Trophoblast cell (in vitro differentiated cells and primary cell): Measurements from ENCODE around the gene CAPZB.

Source experiments
- DNase-seq, 2 donors: peaks; one replicate each; pipeline ENCODE4 v3.0.0-alpha.2; 2016
- H2AFZ ChIP-seq: 2 replicates; pipeline ENCODE4 v1.6.1; 2013; ENCODE audit warnings: low read length, moderate library complexity, mild to moderate bottlenecking; ENCODE audit not compliant: insufficient read depth, poor library complexity
- H2AK5ac ChIP-seq: 2 replicates; pipeline ENCODE4 v1.6.1; 2013; ENCODE audit warnings: mild to moderate bottlenecking, low read length
- H2BK120ac ChIP-seq: 2 replicates; pipeline ENCODE4 v1.6.1; 2013; ENCODE audit warnings: low read length, mild to moderate bottlenecking, moderate library complexity; ENCODE audit not compliant: insufficient read depth, poor library complexity
- H2BK12ac ChIP-seq: 2 replicates; pipeline ENCODE4 v1.6.1; 2013; ENCODE audit warnings: mild to moderate bottlenecking, low read length, moderate library complexity
- H2BK5ac ChIP-seq: 2 replicates; pipeline ENCODE4 v1.6.1; 2013; ENCODE audit warnings: low read length, low read depth, moderate library complexity, mild to moderate bottlenecking; ENCODE audit not compliant: poor library complexity
- H3K14ac ChIP-seq: 2 replicates; pipeline ENCODE4 v1.6.1; 2013; ENCODE audit warnings: mild to moderate bottlenecking, low read length
- H3K18ac ChIP-seq: 2 replicates; pipeline ENCODE4 v1.6.1; 2013; ENCODE audit warnings: mild to moderate bottlenecking, low read length
- H3K23ac ChIP-seq: 2 replicates; pipeline ENCODE4 v1.6.1; 2013; ENCODE audit warnings: low read length
- H3K27ac ChIP-seq: 2 replicates; pipeline ENCODE4 v1.5.1; 2013; ENCODE audit warnings: low read depth, mild to moderate bottlenecking, inconsistent platforms, low read length, moderate library complexity
- H3K27me3 ChIP-seq: 2 replicates; pipeline ENCODE4 v1.6.1; 2013; ENCODE audit warnings: inconsistent platforms, mild to moderate bottlenecking, low read length, moderate library complexity; ENCODE audit not compliant: insufficient read depth
- H3K36me3 ChIP-seq, 2 experiments: 1 replicate in 1 of 2; 2 replicates in 1 of 2; pipeline ENCODE4 v1.6.1; 2013; ENCODE audit warnings: low read length in 2 of 2, mild to moderate bottlenecking in 2 of 2, moderate library complexity in 1 of 2; ENCODE audit not compliant: insufficient read depth in 2 of 2, control insufficient read depth in 1 of 2
- H3K4ac ChIP-seq: 2 replicates; pipeline ENCODE4 v1.6.1; 2013; ENCODE audit warnings: low read depth, mild to moderate bottlenecking, low read length, moderate library complexity
- H3K4me1 ChIP-seq, 2 experiments: 1 replicate in 1 of 2; 2 replicates in 1 of 2; pipeline ENCODE4 v1.6.1; 2013; ENCODE audit warnings: low read length in 2 of 2, mild to moderate bottlenecking in 2 of 2, moderate library complexity in 1 of 2; ENCODE audit not compliant: insufficient read depth in 2 of 2, control insufficient read depth in 1 of 2
- H3K4me2 ChIP-seq: 2 replicates; pipeline ENCODE4 v1.6.1; 2013; ENCODE audit warnings: inconsistent platforms, mild to moderate bottlenecking, low read length, moderate library complexity
- H3K4me3 ChIP-seq: 2 replicates; pipeline ENCODE4 v1.5.1; 2013; ENCODE audit warnings: mild to moderate bottlenecking, low read depth, low read length, inconsistent platforms
- H3K79me1 ChIP-seq: one replicate; pipeline ENCODE4 v1.6.1; 2013; ENCODE audit warnings: low read length
- H3K79me2 ChIP-seq: 2 replicates; pipeline ENCODE4 v1.6.1; 2013; ENCODE audit warnings: low read length, mild to moderate bottlenecking; ENCODE audit not compliant: control insufficient read depth, insufficient read depth, poor library complexity
- H3K9ac ChIP-seq: 2 replicates; pipeline ENCODE4 v1.6.1; 2013; ENCODE audit warnings: mild to moderate bottlenecking, low read length
- H3K9me3 ChIP-seq: 2 replicates; pipeline ENCODE4 v1.6.1; 2013; ENCODE audit warnings: low read depth, mild to moderate bottlenecking, control low read depth, inconsistent platforms, low read length; ENCODE audit not compliant: insufficient read depth
- H4K12ac ChIP-seq: 2 replicates; pipeline ENCODE4 v1.6.1; 2013; ENCODE audit warnings: low read depth, mild to moderate bottlenecking, low read length, moderate library complexity
- H4K8ac ChIP-seq: 2 replicates; pipeline ENCODE4 v1.6.1; 2013; ENCODE audit warnings: low read depth, mild to moderate bottlenecking, low read length, moderate library complexity
- H4K91ac ChIP-seq: one replicate; pipeline ENCODE4 v1.6.1; 2013; ENCODE audit warnings: low read depth, mild to moderate bottlenecking, low read length, moderate library complexity
- WGBS: extraction: QIAGEN DNeasy Blood & Tissue Kit; methylation state at CpG from one replicate; pipeline ENCODE4 v1.1.7; 2013; ENCODE audit warnings: missing lambda C conversion rate; ENCODE audit not compliant: insufficient read length, insufficient coverage; ENCODE audit errors: extremely low coverage; 5-methylcytosine and 5-hydroxymethylcytosine counted together

Gene CAPZB

DNA sequence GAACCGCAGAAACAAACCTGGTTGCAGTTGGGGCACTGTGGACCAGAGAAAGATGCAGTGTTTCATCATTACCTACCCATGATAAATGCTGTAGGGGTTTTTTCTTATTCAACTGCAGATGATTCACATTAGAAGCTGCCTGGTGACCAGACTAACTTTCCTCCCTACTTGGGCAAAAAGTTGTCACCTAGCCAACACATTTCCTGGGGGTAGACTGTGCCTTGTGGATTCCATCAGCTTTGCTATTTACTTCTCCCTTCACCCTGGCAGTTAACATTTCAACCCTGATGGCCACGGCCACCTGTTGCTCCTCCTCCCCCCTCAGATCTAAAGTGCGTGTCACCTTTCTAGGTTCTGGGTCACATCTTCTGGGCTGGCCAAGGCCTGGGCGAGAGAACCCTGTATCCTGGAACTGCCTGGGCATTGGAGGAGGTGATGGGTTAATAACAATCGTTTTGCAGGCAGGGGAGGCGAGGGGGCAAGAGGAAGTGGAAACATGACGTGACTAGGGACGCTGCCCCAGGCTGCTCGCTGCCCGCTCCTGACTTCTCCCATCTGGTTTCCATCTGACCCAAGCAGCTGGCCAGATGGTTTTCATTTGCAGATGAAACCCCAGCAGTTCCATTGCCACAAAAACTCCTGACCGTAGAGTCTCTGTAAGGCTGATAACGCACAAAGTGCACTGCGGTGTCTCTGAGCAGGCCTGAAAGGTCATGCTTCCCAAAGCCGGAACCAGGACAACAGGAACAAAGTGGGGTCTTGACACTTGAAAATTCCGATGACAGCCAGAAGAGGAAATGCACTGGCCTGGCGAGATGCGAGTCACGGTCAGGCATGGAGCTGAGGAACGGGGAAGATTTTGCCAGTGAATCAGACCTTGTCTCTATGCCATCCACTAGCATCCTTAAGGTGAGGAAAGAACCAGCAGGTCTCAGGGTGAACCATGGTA, 36.6 kb downstream of the CAPZB start:
- no peak overlapping the region for H4K12ac ChIP-seq
- H3K9me3 ChIP-seq: peaks cover 2% of the 10 kb centered on the region
- H3K4me2 ChIP-seq: peak overlapping the region; percentile 15
- H3K4ac ChIP-seq: peak overlapping the region; percentile 22
- H3K4me1 ChIP-seq: peaks cover 12 to 23% of the 10 kb centered on the region in 2 experiments
- no peak overlapping the region for H2BK12ac ChIP-seq
- H2AK5ac ChIP-seq: no peak overlapping the region
- H4K91ac ChIP-seq: no peak overlapping the region
- WGBS: no CpG with 5 or more reads among the region's 19 CpGs
- H3K23ac ChIP-seq: no peak overlapping the region
- H2AFZ ChIP-seq: no peak overlapping the region
- H3K27ac ChIP-seq: peak overlapping the region; percentile 25
- H2BK5ac ChIP-seq: peak overlapping the region; percentile 24
- H3K18ac ChIP-seq: peak overlapping the region; percentile 27
- no peak overlapping the region for H3K14ac ChIP-seq
- no peaks in the 10 kb centered on the region for H3K27me3 ChIP-seq
- H3K4me3 ChIP-seq: no peak overlapping the region
- H2BK120ac ChIP-seq: no peak overlapping the region
- DNase-seq: peak; percentile 26 to 42
- no peaks in the 10 kb centered on the region for H3K79me1 ChIP-seq
- no peak overlapping the region for H4K8ac ChIP-seq
- H3K79me2 ChIP-seq: peaks cover 21% of the 10 kb centered on the region
- H3K36me3 ChIP-seq: peaks cover 5 to 9% of the 10 kb centered on the region in 2 experiments
- no peak overlapping the region for H3K9ac ChIP-seq

DNA sequence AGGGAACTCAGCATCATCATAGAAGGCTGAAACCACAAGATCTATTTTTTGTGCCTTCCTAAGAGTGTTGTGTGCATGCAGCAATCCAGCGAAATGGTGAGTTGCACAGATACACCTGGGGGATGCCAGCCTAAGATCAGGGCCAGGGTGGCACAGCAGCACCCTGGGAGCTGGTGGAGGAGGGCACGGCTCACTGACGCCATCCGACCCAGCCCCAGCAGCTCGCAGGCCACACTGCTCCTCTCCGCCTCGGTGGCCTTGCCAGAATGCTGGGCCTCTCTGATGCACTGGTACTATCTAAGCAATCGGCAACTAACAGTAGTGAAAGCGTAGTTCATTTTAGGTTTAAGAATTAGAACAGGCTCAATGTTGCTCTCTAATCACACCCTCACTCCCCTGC, 37.8 kb downstream of the CAPZB start:
- Histone ChIP-seq H2BK5ac (no peak overlapping the region), H3K79me2 (peaks cover 23% of the 10 kb centered on the region), H3K9me3 (peaks cover 2% of the 10 kb centered on the region), H3K9ac (no peak overlapping the region), H3K14ac (no peak overlapping the region), H2BK120ac (no peak overlapping the region), H3K4me3 (no peak overlapping the region), H3K18ac (peak overlapping the region; percentile 9), H3K27me3 (no peaks in the 10 kb centered on the region), H2AFZ (no peak overlapping the region), H2BK12ac (no peak overlapping the region), H3K27ac (no peak overlapping the region), H2AK5ac (no peak overlapping the region), H3K4me1 (peaks cover 12 to 23% of the 10 kb centered on the region in 2 experiments), H3K4me2 (no peak overlapping the region), H3K4ac (peak overlapping the region; percentile 16), H4K12ac (no peak overlapping the region), H3K23ac (no peak overlapping the region), H4K8ac (no peak overlapping the region), H4K91ac (peak overlapping the region; percentile 8), H3K79me1 (no peaks in the 10 kb centered on the region), H3K36me3 (peaks cover 5 to 9% of the 10 kb centered on the region in 2 experiments)
- WGBS: no CpG with 5 or more reads among the region's 9 CpGs
- DNase-seq: no peak

DNA sequence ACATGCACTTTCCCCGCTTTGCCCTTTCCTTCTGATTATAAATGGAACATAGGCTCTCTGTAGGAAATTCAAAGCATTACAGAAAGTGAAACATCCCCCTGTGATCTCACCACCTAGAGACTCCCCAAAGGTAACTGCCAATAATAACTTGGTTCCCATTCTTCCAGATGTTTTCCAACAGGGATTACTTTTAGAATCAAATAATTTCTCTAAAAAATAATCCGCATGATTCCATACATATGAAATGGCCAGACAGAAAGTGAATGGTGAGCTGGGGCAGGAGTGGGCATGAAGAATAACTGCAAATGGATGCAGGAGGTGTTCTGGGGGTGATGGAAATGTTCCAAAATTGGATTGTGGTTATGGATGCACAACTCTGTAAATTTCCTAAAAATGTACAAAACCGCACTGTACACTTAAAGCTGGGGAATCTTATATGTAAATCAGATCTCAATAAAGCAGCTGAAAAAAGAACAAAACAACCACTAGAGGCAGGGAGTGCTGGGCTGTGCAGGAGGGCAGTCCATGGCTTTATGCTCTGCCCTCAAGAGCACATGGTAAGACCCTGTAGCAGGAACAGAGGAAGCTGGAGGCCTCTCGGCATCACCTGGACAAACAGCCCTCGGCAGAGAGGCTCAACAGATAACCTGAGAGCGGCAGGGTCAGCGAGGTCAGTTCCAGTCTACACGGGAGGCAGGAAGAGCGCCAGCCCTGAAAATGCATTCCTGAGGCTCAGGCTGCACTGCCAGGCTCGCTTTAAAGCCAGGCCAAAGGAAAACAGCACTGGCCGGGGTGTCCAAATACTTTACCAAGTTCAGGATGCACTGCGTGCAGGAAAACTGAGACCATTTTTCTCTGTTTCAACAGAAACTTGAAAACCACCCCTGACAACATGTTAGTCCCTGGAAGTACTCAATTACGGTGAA, 39.7 kb downstream of the CAPZB start:
- Histone ChIP-seq H2BK120ac (no peak overlapping the region), H4K91ac (no peak overlapping the region), H3K27ac (peak overlapping the region; percentile 56), H2AK5ac (no peak overlapping the region), H3K79me1 (no peaks in the 10 kb centered on the region), H3K23ac (no peak overlapping the region), H3K18ac (no peak overlapping the region), H3K4me1 (peaks cover 10 to 19% of the 10 kb centered on the region in 2 experiments), H3K27me3 (no peaks in the 10 kb centered on the region), H2BK5ac (no peak overlapping the region), H3K79me2 (peaks cover 17% of the 10 kb centered on the region), H3K4me3 (no peak overlapping the region), H3K9ac (no peak overlapping the region), H3K4me2 (no peak overlapping the region), H3K14ac (no peak overlapping the region), H3K36me3 (peaks cover 5 to 9% of the 10 kb centered on the region in 2 experiments), H2BK12ac (no peak overlapping the region), H4K8ac (no peak overlapping the region), H2AFZ (no peak overlapping the region), H3K4ac (peak overlapping the region; percentile 31), H3K9me3 (peaks cover 2% of the 10 kb centered on the region), H4K12ac (no peak overlapping the region)
- DNase-seq: peak in 1 of 2 donors; percentile 34
- WGBS: no CpG with 5 or more reads among the region's 13 CpGs

DNA sequence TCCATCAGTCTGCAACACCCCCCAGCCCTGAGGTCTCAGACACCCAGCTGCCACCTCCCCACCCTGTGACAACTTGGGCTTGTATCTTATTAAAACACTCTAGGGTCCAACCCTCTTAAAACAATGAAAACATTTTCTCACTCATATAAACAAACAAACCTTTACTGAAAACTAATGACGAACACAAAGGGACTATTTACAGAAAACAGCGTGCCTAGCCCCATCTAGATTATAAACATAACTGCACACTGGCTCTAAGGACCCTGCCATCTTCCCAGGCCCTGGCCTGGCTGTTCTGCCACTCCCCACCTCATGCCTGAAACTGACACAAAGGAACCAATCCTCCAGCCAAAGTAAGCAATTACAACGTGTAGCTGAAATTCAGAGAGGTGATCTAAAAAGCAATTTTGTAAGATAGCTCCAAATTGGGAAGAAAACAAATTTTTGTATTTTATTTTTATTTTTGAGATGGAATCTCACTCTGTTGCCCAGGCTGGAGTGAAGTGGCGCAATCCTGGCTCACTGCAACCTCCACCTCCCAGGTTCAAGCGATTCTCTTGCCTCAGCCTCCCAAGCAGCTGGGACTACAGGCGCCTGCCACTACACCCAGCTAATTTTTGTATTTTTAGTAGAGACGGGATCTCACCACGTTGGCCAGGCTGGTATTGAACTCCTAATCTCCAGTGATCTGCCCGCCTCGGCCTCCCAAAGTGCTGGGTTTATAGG, 40.9 kb downstream of the CAPZB start:
- no peak overlapping the region for H2BK12ac ChIP-seq
- no peak overlapping the region for H3K23ac ChIP-seq
- H3K4me1 ChIP-seq: peaks cover 9 to 18% of the 10 kb centered on the region in 2 experiments
- no peak overlapping the region for H3K14ac ChIP-seq
- H2AK5ac ChIP-seq: no peak overlapping the region
- whole genome bisulfite sequencing: no CpG with 5 or more reads among the region's 10 CpGs
- H3K79me2 ChIP-seq: peaks cover 17% of the 10 kb centered on the region
- peaks cover 2% of the 10 kb centered on the region for H3K9me3 ChIP-seq
- no peak overlapping the region for H3K9ac ChIP-seq
- H4K12ac ChIP-seq: no peak overlapping the region
- no peak overlapping the region for H3K4me3 ChIP-seq
- H2BK5ac ChIP-seq: no peak overlapping the region
- H3K27me3 ChIP-seq: no peaks in the 10 kb centered on the region
- no peak overlapping the region for H4K8ac ChIP-seq
- peak overlapping the region; percentile 93 for H3K4ac ChIP-seq
- no peak overlapping the region for H2BK120ac ChIP-seq
- H3K79me1 ChIP-seq: no peaks in the 10 kb centered on the region
- no peak overlapping the region for H3K27ac ChIP-seq
- no peak for DNase-seq
- H4K91ac ChIP-seq: no peak overlapping the region
- no peak overlapping the region for H3K4me2 ChIP-seq
- H3K36me3 ChIP-seq: peaks cover 5 to 11% of the 10 kb centered on the region in 2 experiments
- no peak overlapping the region for H3K18ac ChIP-seq
- no peak overlapping the region for H2AFZ ChIP-seq
